Gastrocnemius medialis (tissue), 4 donors: Measurements from ENCODE around the gene CMIP. TPM values are rescaled to one million over a fixed set of nuclear protein-coding genes. Genes with fewer than 3 reads are reported as not detected.

Experiments used
- ATAC-seq, 2 donors: fragments of 150-250 bp; one replicate each; pipeline ENCODE4 v1.9.1; 2016
- DNase-seq, 2 donors: peaks; one replicate each; pipeline ENCODE4 v3.0.0-alpha.2; 2019
- H3K27ac ChIP-seq, 4 donors: fragments of 200-600 bp; sonication (generic); 1 replicate in 1 of 4; 2 replicates in 3 of 4; pipeline ENCODE4 v1.5.1; 2016 to 2018; ENCODE audit warnings: mild to moderate bottlenecking in 2 of 4, moderate library complexity in 1 of 4
- H3K27me3 ChIP-seq, 3 donors: fragments of 200-600 bp; sonication (generic) in 2 of 3; 1 replicate in 1 of 3; 2 replicates in 2 of 3; pipeline versions ENCODE4 v1.5.1 to v1.6.0; 2016 to 2019; ENCODE audit warnings: mild to moderate bottlenecking in 1 of 3, moderate library complexity in 1 of 3
- H3K36me3 ChIP-seq, 2 donors: fragments of 200-600 bp; sonication (generic) in 1 of 2; one replicate each; pipeline ENCODE4 v1.5.1; 2017 to 2018
- H3K4me1 ChIP-seq, 2 donors: fragments of 200-600 bp; sonication (generic) in 1 of 2; one replicate each; pipeline ENCODE4 v1.5.1; 2016 to 2017; ENCODE audit warnings: mild to moderate bottlenecking in 2 of 2
- H3K4me3 ChIP-seq, 4 donors: fragments of 200-600 bp; sonication (generic) in 3 of 4; 1 replicate in 1 of 4; 2 replicates in 3 of 4; pipeline ENCODE4 v1.5.1; 2016 to 2019; ENCODE audit warnings: mild to moderate bottlenecking in 2 of 4
- H3K9me3 ChIP-seq, 3 donors: fragments of 200-600 bp; sonication (generic) in 2 of 3; 1 replicate in 1 of 3; 2 replicates in 2 of 3; pipeline ENCODE4 v1.5.1; 2016 to 2019
- POLR2A ChIP-seq, 2 donors: fragments of 450-650 bp; IDR thresholded peaks; one replicate each; pipeline ENCODE4 v1.6.1; 2017; ENCODE audit warnings: antibody characterized with exemption in 2 of 2, mild to moderate bottlenecking in 2 of 2, moderate library complexity in 2 of 2
- in situ Hi-C, 4 donors: fragments of 200-750 bp; cut with MboI; loops; one replicate each; pipeline versions ENCODE4 v1.15.0 to v1.8.0; 2017; ENCODE audit warnings: low sequenced_read_pairs in 4 of 4
- intact Hi-C: fragments of 100-400 bp; cut with DNase I; formaldehyde crosslinking; loops from one replicate; pipeline ENCODE4 v1.15.1; 2023; ENCODE audit warnings: low total_unique reads
- total RNA-seq, 4 donors: library from RNA; depleted of rRNA; stranded (reverse); fragments of >200 nt; gene quantifications; one replicate each; pipeline versions ENCODE4 v1.1.0 to v1.2.3, GENCODE V29; 2016
- TF ChIP-seq, protein P1 (sequence below), 5 experiments: fragments of 450-650 bp in 3 of 5; fragments of 200-600 bp in 2 of 5; sonication (generic) in 2 of 5; IDR thresholded peaks in 4 of 5; conservative IDR thresholded peaks in 1 of 5; 1 replicate in 4 of 5; 2 replicates in 1 of 5; pipeline ENCODE4 v1.5.1; 2016 to 2019; ENCODE audit warnings: antibody characterized with exemption in 5 of 5, mild to moderate bottlenecking in 3 of 5, moderate library complexity in 3 of 5

Gene CMIP
- total RNA-seq, 4 donors from 2014 or later, result 0.90 to 5.1 (median 2.7) TPM

DNA sequence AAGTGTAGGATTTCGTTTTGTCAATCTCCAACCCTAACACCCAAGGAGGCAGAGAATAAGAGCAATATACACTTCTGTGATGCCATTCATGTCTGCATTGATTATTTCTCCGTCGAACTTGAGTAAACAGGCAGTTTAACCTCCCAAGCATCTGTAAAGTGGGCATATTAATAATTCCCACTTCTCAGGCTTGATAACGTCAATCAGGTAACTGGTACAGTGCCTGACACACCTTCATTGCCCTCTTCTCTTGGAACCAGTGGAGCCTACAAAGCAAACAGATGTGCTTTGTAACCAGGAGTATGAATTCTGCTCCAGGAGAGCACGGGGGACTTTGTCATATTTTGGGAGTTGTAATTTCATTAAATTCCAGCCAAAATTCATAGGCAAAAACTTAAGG, 302.0 kb downstream of the CMIP start:
- Histone ChIP-seq H3K4me3 (peak overlapping the region; percentile 41 to 69 (median 56)), H3K27me3 (no peaks in the 10 kb centered on the region), H3K36me3 (no peaks in the 10 kb centered on the region), H3K27ac (no peak overlapping the region), H3K9me3 (no peaks in the 10 kb centered on the region), H3K4me1 (peaks cover 0 to 3% of the 10 kb centered on the region in 2 donors)
- ATAC-seq, result no peak
- in situ Hi-C loops, result loop anchor here in 2 of 4 donors (25.0 kb wide), 2 partner anchors 534 to 709 kb away; partner anchors contain the start of gene ATMIN (in 1 of the 2)
- no peak for DNase-seq
- TF ChIP-seq POLR2A (IDR thresholded peaks at IDR 0.05), result no peak
- TF ChIP-seq, protein P1, sequence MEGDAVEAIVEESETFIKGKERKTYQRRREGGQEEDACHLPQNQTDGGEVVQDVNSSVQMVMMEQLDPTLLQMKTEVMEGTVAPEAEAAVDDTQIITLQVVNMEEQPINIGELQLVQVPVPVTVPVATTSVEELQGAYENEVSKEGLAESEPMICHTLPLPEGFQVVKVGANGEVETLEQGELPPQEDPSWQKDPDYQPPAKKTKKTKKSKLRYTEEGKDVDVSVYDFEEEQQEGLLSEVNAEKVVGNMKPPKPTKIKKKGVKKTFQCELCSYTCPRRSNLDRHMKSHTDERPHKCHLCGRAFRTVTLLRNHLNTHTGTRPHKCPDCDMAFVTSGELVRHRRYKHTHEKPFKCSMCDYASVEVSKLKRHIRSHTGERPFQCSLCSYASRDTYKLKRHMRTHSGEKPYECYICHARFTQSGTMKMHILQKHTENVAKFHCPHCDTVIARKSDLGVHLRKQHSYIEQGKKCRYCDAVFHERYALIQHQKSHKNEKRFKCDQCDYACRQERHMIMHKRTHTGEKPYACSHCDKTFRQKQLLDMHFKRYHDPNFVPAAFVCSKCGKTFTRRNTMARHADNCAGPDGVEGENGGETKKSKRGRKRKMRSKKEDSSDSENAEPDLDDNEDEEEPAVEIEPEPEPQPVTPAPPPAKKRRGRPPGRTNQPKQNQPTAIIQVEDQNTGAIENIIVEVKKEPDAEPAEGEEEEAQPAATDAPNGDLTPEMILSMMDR (IDR thresholded peaks at IDR 0.05 in 4 of 5, conservative IDR thresholded peaks at IDR 0.05 in 1 of 5), result no peak
- intact Hi-C loops, result no loop called here

DNA sequence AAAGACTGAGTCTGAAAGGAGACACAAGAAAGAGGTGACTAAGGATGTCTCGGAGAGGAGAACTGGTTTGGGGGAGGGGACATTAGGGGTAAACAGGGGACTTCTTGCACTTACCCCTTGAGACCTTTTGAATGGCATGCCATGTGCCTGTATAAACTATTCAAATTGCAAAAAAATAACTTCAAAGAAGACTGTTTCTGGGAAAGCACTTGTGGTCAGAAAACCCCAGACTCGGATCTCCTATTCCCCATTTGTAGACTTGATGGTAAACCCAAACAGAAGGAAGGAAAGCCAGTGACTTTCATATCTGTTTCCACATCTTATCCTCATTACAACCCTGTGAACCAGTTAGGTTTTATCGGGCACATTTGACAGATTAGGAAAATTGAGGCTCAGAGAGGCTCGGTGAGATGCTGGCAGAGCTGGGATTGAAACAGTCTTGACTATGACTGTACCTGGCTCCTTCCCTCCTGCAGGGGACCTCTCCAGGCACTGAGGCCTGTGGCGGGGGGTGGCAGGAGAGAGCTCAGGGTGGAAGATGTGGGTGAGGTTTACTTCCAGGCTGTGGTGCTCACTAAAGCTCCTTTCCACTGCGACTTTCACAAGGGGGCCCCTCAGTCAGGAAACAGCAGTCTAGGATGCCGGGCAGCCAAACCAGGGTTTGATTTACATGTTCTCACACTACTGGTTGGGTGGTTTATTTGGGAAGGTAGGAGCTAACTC, 304.0 kb downstream of the CMIP start:
- H3K4me1 ChIP-seq, result peaks cover 0 to 3% of the 10 kb centered on the region in 2 donors
- H3K27ac ChIP-seq, result no peak overlapping the region
- TF ChIP-seq POLR2A (IDR thresholded peaks at IDR 0.05), result no peak
- TF ChIP-seq, protein P1 (IDR thresholded peaks at IDR 0.05 in 4 of 5, conservative IDR thresholded peaks at IDR 0.05 in 1 of 5), result no peak
- DNase-seq (no peak), ATAC-seq (no peak)
- intact Hi-C loops, result loop anchor here (1.0 kb wide), 1 partner anchor 42 kb away; no protein-coding TSS in a partner anchor
- H3K36me3 ChIP-seq, result no peaks in the 10 kb centered on the region
- no peak overlapping the region for H3K4me3 ChIP-seq
- no peaks in the 10 kb centered on the region for H3K9me3 ChIP-seq
- in situ Hi-C loops, result loop anchor here in 2 of 4 donors (25.0 kb wide), 2 partner anchors 536 to 711 kb away; partner anchors contain the start of gene ATMIN (in 1 of the 2)
- H3K27me3 ChIP-seq, result no peaks in the 10 kb centered on the region

DNA sequence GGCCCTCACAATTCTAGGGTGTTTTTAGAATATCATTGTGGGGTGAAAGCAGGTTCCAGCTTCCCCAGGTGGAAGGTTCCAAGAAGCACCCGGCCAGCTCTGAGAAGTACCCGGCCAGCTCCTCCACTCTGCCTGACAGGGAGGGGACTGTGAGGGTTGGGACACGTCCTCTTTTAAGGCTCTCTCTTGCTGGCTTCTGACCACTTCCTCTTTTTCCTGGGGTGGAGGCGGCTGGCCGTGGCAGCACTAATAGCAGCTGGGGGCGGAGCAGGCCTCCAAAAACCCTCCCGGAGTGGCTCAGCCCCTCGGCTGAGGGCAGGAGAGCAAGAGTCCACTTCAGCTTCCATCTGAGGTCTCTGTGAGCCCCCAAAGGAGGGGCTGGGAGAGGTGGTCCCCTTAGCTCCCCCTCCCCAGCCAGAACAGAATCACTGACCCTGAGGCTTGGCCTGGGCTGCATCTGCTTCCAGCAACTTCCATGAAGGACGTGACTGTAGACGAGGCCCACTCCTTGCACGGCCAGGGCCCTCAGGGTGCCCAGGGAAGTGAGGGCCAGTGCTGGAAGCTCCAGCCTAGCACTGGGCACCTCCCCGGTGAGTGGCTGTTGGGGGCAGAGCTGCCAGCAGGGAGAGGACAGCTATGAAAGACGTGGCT, 307.7 kb downstream of the CMIP start:
- no peak for ATAC-seq
- Histone ChIP-seq H3K27ac (peak overlapping the region; percentile 47 to 52 (median 49)), H3K27me3 (no peaks in the 10 kb centered on the region), H3K9me3 (no peaks in the 10 kb centered on the region), H3K36me3 (no peaks in the 10 kb centered on the region), H3K4me3 (no peak overlapping the region), H3K4me1 (peaks cover 0 to 3% of the 10 kb centered on the region in 2 donors)
- TF ChIP-seq, protein P1 (IDR thresholded peaks at IDR 0.05 in 4 of 5, conservative IDR thresholded peaks at IDR 0.05 in 1 of 5), result no peak
- no peak for TF ChIP-seq POLR2A (IDR thresholded peaks at IDR 0.05)
- in situ Hi-C loops, result no loop called here
- intact Hi-C loops, result no loop called here
- peak; percentile 15 to 37 for DNase-seq

DNA sequence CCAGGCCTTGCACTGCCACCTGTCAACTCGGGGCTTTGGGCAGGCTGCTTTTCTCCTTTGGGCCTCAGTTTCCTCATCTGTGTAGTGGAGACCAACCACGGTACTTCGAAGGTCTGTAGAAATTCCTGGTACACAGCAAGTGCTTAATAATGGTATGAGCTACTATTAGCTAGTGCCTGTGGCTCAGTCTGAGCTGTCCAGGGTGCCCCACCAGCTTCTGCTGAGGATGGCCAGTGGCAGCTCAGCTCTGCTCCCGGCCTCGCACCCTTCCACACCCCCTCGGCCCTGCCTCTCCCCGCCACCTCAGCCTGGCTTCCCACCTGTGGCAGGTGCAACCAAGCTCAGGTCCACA, 308.2 kb downstream of the CMIP start:
- Histone ChIP-seq H3K36me3 (no peaks in the 10 kb centered on the region), H3K4me3 (no peak overlapping the region), H3K27ac (peak overlapping the region in 3 of 4 donors; percentile 47 to 52 (median 50)), H3K4me1 (peaks cover 0 to 3% of the 10 kb centered on the region in 2 donors), H3K27me3 (no peaks in the 10 kb centered on the region), H3K9me3 (no peaks in the 10 kb centered on the region)
- no peak for TF ChIP-seq POLR2A (IDR thresholded peaks at IDR 0.05)
- TF ChIP-seq, protein P1 (IDR thresholded peaks at IDR 0.05 in 4 of 5, conservative IDR thresholded peaks at IDR 0.05 in 1 of 5), result no peak
- in situ Hi-C loops, result no loop called here
- no peak for ATAC-seq
- intact Hi-C loops, result no loop called here
- DNase-seq, result no peak
